ENCODE results near the gene OXSM. TPM values are rescaled to one million over a fixed set of nuclear protein-coding genes. Genes with fewer than 3 reads are reported as not detected.

Gene OXSM
- total RNA-seq, 1 experiment from 2014 or later: 0.28 TPM

DNA sequence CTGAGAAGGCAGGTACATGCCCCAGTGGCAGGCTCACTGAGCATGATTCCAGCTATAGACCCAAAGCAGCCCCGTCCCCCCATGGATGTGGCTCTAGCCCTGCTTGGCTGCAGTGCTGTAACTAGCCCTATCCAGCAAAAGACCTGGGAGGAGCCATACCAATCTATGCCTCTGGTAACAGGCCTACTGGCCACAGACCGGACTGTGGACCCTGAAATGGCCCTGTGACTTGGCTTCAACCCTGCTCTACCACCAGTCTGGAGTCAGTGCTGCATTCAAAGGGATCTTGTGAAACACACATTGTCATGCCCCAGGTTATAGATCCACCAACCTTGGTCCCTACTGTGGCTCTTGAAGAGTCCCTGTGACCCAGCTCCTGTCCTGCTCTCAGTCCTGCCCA is 46.7 kb downstream of the OXSM start:
- no peak overlapping the region for H3K27ac ChIP-seq (ENCODE audit: low read length)
- H3K36me3 ChIP-seq (ENCODE audit: control insufficient read depth, insufficient read depth, low read length): no peaks in the 10 kb centered on the region
- no peaks in the 10 kb centered on the region for H3K4me1 ChIP-seq (ENCODE audit: control insufficient read depth, insufficient read depth, low read length)
- no peak for ATAC-seq
- no peaks in the 10 kb centered on the region for H3K27me3 ChIP-seq (ENCODE audit: control insufficient read depth, insufficient read depth, low read length)
- intact Hi-C loops (cut with micrococcal nuclease; ENCODE audit: unreplicated experiment) (no loop called here), in situ Hi-C loops (cut with HindIII; ENCODE audit: low pct_unique_long_range_greater_than_20kb, low sequenced_read_pairs) (no loop called here)
- ChIA-PET CTCF (no interaction called here), POLR2A (no interaction called here)
- no TSS peak for BruUV-seq (replicated peaks)
- DNase-seq (ENCODE audit: low read depth, low spot score): no peak
- H3K9me3 ChIP-seq (ENCODE audit: control insufficient read depth, insufficient read depth, low read depth, low read length): no peaks in the 10 kb centered on the region
- no peak overlapping the region for H3K4me3 ChIP-seq (ENCODE audit: low read depth in 2 of 2, low read length in 2 of 2)
- TF ChIP-seq, protein P1, sequence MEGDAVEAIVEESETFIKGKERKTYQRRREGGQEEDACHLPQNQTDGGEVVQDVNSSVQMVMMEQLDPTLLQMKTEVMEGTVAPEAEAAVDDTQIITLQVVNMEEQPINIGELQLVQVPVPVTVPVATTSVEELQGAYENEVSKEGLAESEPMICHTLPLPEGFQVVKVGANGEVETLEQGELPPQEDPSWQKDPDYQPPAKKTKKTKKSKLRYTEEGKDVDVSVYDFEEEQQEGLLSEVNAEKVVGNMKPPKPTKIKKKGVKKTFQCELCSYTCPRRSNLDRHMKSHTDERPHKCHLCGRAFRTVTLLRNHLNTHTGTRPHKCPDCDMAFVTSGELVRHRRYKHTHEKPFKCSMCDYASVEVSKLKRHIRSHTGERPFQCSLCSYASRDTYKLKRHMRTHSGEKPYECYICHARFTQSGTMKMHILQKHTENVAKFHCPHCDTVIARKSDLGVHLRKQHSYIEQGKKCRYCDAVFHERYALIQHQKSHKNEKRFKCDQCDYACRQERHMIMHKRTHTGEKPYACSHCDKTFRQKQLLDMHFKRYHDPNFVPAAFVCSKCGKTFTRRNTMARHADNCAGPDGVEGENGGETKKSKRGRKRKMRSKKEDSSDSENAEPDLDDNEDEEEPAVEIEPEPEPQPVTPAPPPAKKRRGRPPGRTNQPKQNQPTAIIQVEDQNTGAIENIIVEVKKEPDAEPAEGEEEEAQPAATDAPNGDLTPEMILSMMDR (IDR thresholded peaks at IDR 0.05): no peak
- no peak for TF ChIP-seq POLR2AphosphoS5 (IDR thresholded peaks at IDR 0.05; ENCODE audit: low read depth, low read length)
- TF ChIP-seq, protein P2, sequence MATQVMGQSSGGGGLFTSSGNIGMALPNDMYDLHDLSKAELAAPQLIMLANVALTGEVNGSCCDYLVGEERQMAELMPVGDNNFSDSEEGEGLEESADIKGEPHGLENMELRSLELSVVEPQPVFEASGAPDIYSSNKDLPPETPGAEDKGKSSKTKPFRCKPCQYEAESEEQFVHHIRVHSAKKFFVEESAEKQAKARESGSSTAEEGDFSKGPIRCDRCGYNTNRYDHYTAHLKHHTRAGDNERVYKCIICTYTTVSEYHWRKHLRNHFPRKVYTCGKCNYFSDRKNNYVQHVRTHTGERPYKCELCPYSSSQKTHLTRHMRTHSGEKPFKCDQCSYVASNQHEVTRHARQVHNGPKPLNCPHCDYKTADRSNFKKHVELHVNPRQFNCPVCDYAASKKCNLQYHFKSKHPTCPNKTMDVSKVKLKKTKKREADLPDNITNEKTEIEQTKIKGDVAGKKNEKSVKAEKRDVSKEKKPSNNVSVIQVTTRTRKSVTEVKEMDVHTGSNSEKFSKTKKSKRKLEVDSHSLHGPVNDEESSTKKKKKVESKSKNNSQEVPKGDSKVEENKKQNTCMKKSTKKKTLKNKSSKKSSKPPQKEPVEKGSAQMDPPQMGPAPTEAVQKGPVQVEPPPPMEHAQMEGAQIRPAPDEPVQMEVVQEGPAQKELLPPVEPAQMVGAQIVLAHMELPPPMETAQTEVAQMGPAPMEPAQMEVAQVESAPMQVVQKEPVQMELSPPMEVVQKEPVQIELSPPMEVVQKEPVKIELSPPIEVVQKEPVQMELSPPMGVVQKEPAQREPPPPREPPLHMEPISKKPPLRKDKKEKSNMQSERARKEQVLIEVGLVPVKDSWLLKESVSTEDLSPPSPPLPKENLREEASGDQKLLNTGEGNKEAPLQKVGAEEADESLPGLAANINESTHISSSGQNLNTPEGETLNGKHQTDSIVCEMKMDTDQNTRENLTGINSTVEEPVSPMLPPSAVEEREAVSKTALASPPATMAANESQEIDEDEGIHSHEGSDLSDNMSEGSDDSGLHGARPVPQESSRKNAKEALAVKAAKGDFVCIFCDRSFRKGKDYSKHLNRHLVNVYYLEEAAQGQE (IDR thresholded peaks at IDR 0.05; ENCODE audit: insufficient read depth in 1 of 2, low read depth in 2 of 2, low read length in 1 of 2): no peak

DNA sequence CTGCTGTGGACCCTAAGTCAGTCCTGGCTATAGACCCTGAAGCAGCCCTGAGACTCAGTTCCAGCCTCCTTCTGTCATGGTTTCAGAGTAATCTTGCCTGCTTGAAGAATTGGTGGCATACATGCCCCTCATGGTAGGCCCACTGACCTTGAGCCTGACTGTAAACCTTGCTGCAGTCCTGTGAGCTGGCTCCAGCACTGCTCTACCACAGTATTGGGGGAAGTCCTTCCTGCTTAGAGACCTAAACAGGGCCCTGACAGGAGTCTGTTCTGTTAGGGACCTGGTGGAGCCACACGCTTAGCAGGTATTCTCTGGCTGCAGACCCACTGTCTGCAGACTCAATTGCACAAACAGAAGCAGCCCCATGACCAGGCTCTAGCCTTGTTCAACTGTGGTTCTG is 47.1 kb downstream of the OXSM start:
- BruUV-seq (replicated peaks): no TSS peak
- H3K4me3 ChIP-seq (ENCODE audit: low read depth in 2 of 2, low read length in 2 of 2): no peak overlapping the region
- TF ChIP-seq, protein P1 (IDR thresholded peaks at IDR 0.05): no peak
- TF ChIP-seq, protein P2 (IDR thresholded peaks at IDR 0.05; ENCODE audit: insufficient read depth in 1 of 2, low read depth in 2 of 2, low read length in 1 of 2): no peak
- no peak for TF ChIP-seq TCF7L2 (IDR thresholded peaks at IDR 0.05; ENCODE audit: low read depth, low read length)
- TF ChIP-seq SIN3A (IDR thresholded peaks at IDR 0.05; ENCODE audit: borderline replicate concordance, insufficient read depth, low read depth, low read length): no peak
- no peak for TF ChIP-seq POLR2AphosphoS5 (IDR thresholded peaks at IDR 0.05; ENCODE audit: low read depth, low read length)
- H3K9me3 ChIP-seq (ENCODE audit: control insufficient read depth, insufficient read depth, low read depth, low read length): no peaks in the 10 kb centered on the region
- no peaks in the 10 kb centered on the region for H3K4me1 ChIP-seq (ENCODE audit: control insufficient read depth, insufficient read depth, low read length)
- ATAC-seq: no peak
- no peaks in the 10 kb centered on the region for H3K27me3 ChIP-seq (ENCODE audit: control insufficient read depth, insufficient read depth, low read length)
- no peaks in the 10 kb centered on the region for H3K36me3 ChIP-seq (ENCODE audit: control insufficient read depth, insufficient read depth, low read length)
- H3K27ac ChIP-seq (ENCODE audit: low read length): no peak overlapping the region
- intact Hi-C loops (cut with micrococcal nuclease; ENCODE audit: unreplicated experiment): no loop called here
- POLR2A ChIA-PET: no interaction called here
- in situ Hi-C loops (cut with HindIII; ENCODE audit: low pct_unique_long_range_greater_than_20kb, low sequenced_read_pairs): no loop called here
- CTCF ChIA-PET: no interaction called here
- no peak for DNase-seq (ENCODE audit: low read depth, low spot score)

All from Panc1 (cell line).